CD4-positive, alpha-beta T cell treated with Interleukin-12 subunit alpha and Interleukin-12 subunit beta, for 1 hour (primary cell): ENCODE measurements around the gene PSG6.
"Not testable (repeated sequence)": the region's sequence is repeated elsewhere in the genome, so short reads cannot be mapped to it uniquely, and the experiment has no call there.

Experiments
- DNase-seq: peaks from one replicate; pipeline ENCODE4 v3.0.0-alpha.2; 2020

PSG6 gene

GRCh38 chr19:42900561-42900960 is 17.1 kb downstream of the PSG6 start:
- not testable (repeated sequence) for DNase-seq

GRCh38 chr19:42899674-42900073 is 18.0 kb downstream of the PSG6 start:
- not testable (repeated sequence) for DNase-seq

GRCh38 chr19:42899110-42899509 is 18.6 kb downstream of the PSG6 start:
- DNase-seq: not testable (repeated sequence)

- not testable (repeated sequence) for DNase-seq
Measured at GRCh38 chr19:42898656-42899055, 19.0 kb downstream of the PSG6 start.

GRCh38 chr19:42897729-42898128 is 20.0 kb downstream of the PSG6 start:
- not testable (repeated sequence) for DNase-seq

GRCh38 chr19:42890446-42890845 is 27.2 kb downstream of the PSG6 start:
- DNase-seq: not testable (repeated sequence)

- DNase-seq: not testable (repeated sequence)
Measured at GRCh38 chr19:42887876-42888445, 29.7 kb downstream of the PSG6 start.

GRCh38 chr19:42882730-42883129 is 35.0 kb downstream of the PSG6 start:
- not testable (repeated sequence) for DNase-seq

- DNase-seq: not testable (repeated sequence)
Measured at GRCh38 chr19:42882010-42882409, 35.7 kb downstream of the PSG6 start.

- DNase-seq: not testable (repeated sequence)
Measured at GRCh38 chr19:42881279-42881678, 36.4 kb downstream of the PSG6 start.

GRCh38 chr19:42880621-42881020 is 37.1 kb downstream of the PSG6 start:
- not testable (repeated sequence) for DNase-seq

- no peak for DNase-seq
Measured at GRCh38 chr19:42879613-42880012, 38.1 kb downstream of the PSG6 start, which contains the start of gene PSG1. Gene PSG1, minus strand, starts transcription at chr19:42879713. Its CDS starts 132 bp downstream, at chr19:42879581.

- not testable (repeated sequence) for DNase-seq
Measured at GRCh38 chr19:42876596-42876995, 41.1 kb downstream of the PSG6 start.

GRCh38 chr19:42875881-42876280 is 41.8 kb downstream of the PSG6 start:
- DNase-seq: not testable (repeated sequence)

GRCh38 chr19:42874901-42875813 is 42.5 kb downstream of the PSG6 start:
- DNase-seq: not testable (repeated sequence)

GRCh38 chr19:42874136-42874535 is 43.6 kb downstream of the PSG6 start:
- not testable (repeated sequence) for DNase-seq

- no peak for DNase-seq
Measured at GRCh38 chr19:42872608-42873007, 45.1 kb downstream of the PSG6 start.

- DNase-seq: no peak
Measured at GRCh38 chr19:42857544-42857867, 60.2 kb downstream of the PSG6 start.

- not testable (repeated sequence) for DNase-seq
Measured at GRCh38 chr19:42856866-42857543, 60.7 kb downstream of the PSG6 start.

- not testable (repeated sequence) for DNase-seq
Measured at GRCh38 chr19:42854745-42855144, 62.9 kb downstream of the PSG6 start.

- not testable (repeated sequence) for DNase-seq
Measured at GRCh38 chr19:42853231-42853630, 64.5 kb downstream of the PSG6 start.

- DNase-seq: not testable (repeated sequence)
Measured at GRCh38 chr19:42852821-42853220, 64.9 kb downstream of the PSG6 start.
